Psoas muscle (tissue), 8 donors: ENCODE results near the gene SLC22A3. TPM values are rescaled to one million over a fixed set of nuclear protein-coding genes. Genes with fewer than 3 reads are reported as not detected.
A peak's percentile ranks its signal among the peaks of the same experiment; 100 is the strongest.
"Not testable (repeated sequence)": the region's sequence is repeated elsewhere in the genome, so short reads cannot be mapped to it uniquely, and the experiment has no call there.

Experiments
- ATAC-seq, 4 donors: fragments of 200-7000 bp; cut with Tn5 transposase; one replicate each; pipeline ENCODE4 v1.9.1; 2020; ENCODE audit warnings: moderate library complexity in 3 of 4, mild to moderate bottlenecking in 2 of 4
- DNase-seq, 2 donors: peaks; one replicate each; pipeline ENCODE4 v3.0.0-alpha.2; 2020
- H3K27ac ChIP-seq: fragments of 200-600 bp; one replicate; pipeline ENCODE4 v1.8.0; 2022
- H3K27me3 ChIP-seq, 3 donors: fragments of 200-600 bp in 1 of 3; one replicate each; pipeline versions ENCODE4 v1.6.1 to v1.8.0; 2013 to 2022; ENCODE audit warnings: low read length in 2 of 3, mild to moderate bottlenecking in 2 of 3, moderate library complexity in 1 of 3; ENCODE audit not compliant: insufficient read depth in 3 of 3
- H3K36me3 ChIP-seq, 2 donors: fragments of 200-600 bp in 1 of 2; one replicate each; pipeline versions ENCODE4 v1.6.1 to v1.8.0; 2013 to 2022; ENCODE audit warnings: low read depth in 1 of 2, mild to moderate bottlenecking in 1 of 2, moderate library complexity in 1 of 2; ENCODE audit not compliant: insufficient read depth in 1 of 2
- H3K4me1 ChIP-seq: fragments of 200-600 bp; one replicate; pipeline ENCODE4 v1.8.0; 2022
- H3K4me3 ChIP-seq: fragments of 200-600 bp; one replicate; pipeline ENCODE4 v1.8.0; 2022; ENCODE audit warnings: mild to moderate bottlenecking
- H3K9me3 ChIP-seq: fragments of 200-600 bp; one replicate; pipeline ENCODE4 v1.8.0; 2022
- CTCF ChIP-seq: fragments of 200-600 bp; IDR thresholded peaks from one replicate; pipeline ENCODE4 v1.8.0; 2022; ENCODE audit warnings: antibody characterized with exemption
- WGBS, 3 donors: extraction: QIAGEN DNeasy Blood & Tissue Kit; methylation state at CpG; one replicate each; pipeline versions ENCODE4 v1.1.6 to v1.1.7; 2013; 5-methylcytosine and 5-hydroxymethylcytosine counted together
- intact Hi-C, 2 donors: fragments of 100-400 bp; cut with DNase I; formaldehyde crosslinking; loops; one replicate each; pipeline versions ENCODE4 v1.11.0 to v1.14.2; 2022
- long read RNA-seq, 2 donors: library from polyadenylated mRNA; unstranded; transcript quantifications; one replicate each; pipeline ENCODE4 v2.0.0, GENCODE V29; 2021
- polyA plus RNA-seq, 3 donors: library from polyadenylated mRNA; stranded (reverse); fragments of 200-250 nt; gene quantifications; one replicate each; pipeline ENCODE4 v1.2.3, GENCODE V29; 2013
- total RNA-seq, 4 donors: library from RNA; stranded (reverse); fragmentation: NEBNext Ultra II Directional in 2 of 4; extraction: Animal tissue kit (Norgen Biotek cat#: 25700) in 2 of 4; gene quantifications; one replicate each; pipeline versions ENCODE4 v1.2.1 to v1.2.4, GENCODE V29; 2021 to 2023
- donor health status: healthy with polysubstance abuse.
- donor health status: DM: no; HTN: no; CAD: no; lungs with moderate emphysema.
- donor health status: Bipolar disorder and iron deficiency.
- donor health status: healthy.
- donor health status: DM: yes; HTN: yes; CAD: no.
- donor health status: DM: no; HTN: no; CAD: no.
- donor health status: DM: no; HTN: no; CAD: no.
- donor health status: DM: yes; HTN: yes; CAD: no.

The SLC22A3 gene
- 10 to 100 TPM; 45.4 to 91.9 (median 54.8) TPM for total RNA-seq
- 100 to 1,000 TPM in 1 of 3 donors, 10 to 100 TPM in 2; 43.7 to 121 (median 45.6) TPM for polyA plus RNA-seq
- long read RNA-seq, donor 1, transcript SLC22A3-201 (11 exons, 3,348 nt) = major isoform, 9 of 34 reads
- long read RNA-seq, donor 1, partial matches to known transcripts = 12 of 34 reads
- long read RNA-seq, donor 1, other reads (novel, unspliced or antisense) = 13 of 34 reads
- long read RNA-seq, donor 2, transcript SLC22A3-201 (11 exons, 3,348 nt) = major isoform, 18 of 47 reads
- long read RNA-seq, donor 2, partial matches to known transcripts = 17 of 47 reads
- long read RNA-seq, donor 2, other reads (novel, unspliced or antisense) = 12 of 47 reads

GRCh38 chr6:160348223-160349019 is at the start of gene SLC22A3:
Gene SLC22A3 (plus strand): TSS chr6:160348378. CDS start chr6:160348420, 42 bp downstream.
- 0 to 1% (median 0%) methylated on average over 63 to 105 of the region's 105 CpGs for WGBS, 3 donors
- DNase-seq = peak; percentile 68 to 74
- peak; percentile 27 for TF ChIP-seq CTCF
- Histone ChIP-seq H3K4me1 (no peaks in the 10 kb centered on the region), H3K36me3 (no peaks in the 10 kb centered on the region), H3K9me3 (no peaks in the 10 kb centered on the region), H3K27ac (peak within 1 kb of the TSS; percentile 76), H3K27me3 (peaks cover 0 to 27% (median 0%) of the 10 kb centered on the region in 3 donors), H3K4me3 (peak within 1 kb of the TSS; percentile 85)
- intact Hi-C loops = loop anchor here in 1 of 2 donors (5.0 kb wide), 1 partner anchor 71 kb away; no protein-coding TSS in a partner anchor
- peak; percentile 68 to 77 (median 71) for ATAC-seq

DNA sequence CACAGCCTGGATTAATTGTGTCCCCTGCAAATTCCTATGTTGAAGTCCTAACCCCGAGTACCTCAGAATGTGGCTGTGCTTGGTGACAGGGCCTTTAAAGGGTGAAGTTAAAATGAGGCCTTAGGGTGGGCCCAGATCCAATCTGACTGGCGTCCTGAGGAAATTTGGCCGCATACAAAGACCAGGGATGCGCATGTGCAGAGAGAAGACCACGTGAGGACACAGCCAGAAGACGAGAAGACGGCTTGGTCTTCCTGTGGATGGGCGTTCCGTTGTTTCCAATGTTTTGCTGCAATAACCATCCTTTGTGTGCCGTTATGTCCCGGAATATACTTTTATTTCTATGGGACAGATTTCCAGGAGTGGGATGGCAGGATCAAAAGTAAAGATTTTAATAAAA is 48.6 kb upstream of the SLC22A3 start:
- intact Hi-C loops = loop anchor here in 1 of 2 donors (5.0 kb wide), 1 partner anchor 162 kb away; no protein-coding TSS in a partner anchor
- H3K36me3 ChIP-seq = no peaks in the 10 kb centered on the region
- no peak overlapping the region for H3K27ac ChIP-seq
- no peak overlapping the region for H3K4me3 ChIP-seq
- DNase-seq (no peak), ATAC-seq (no peak)
- TF ChIP-seq CTCF = no peak
- WGBS, 3 donors = 91 to 93% (median 92%) methylated on average over 11 of the region's 11 CpGs
- H3K9me3 ChIP-seq = no peaks in the 10 kb centered on the region
- H3K4me1 ChIP-seq = peaks cover 11% of the 10 kb centered on the region
- no peaks in the 10 kb centered on the region for H3K27me3 ChIP-seq

GRCh38 chr6:160300076-160300695 is 48.0 kb upstream of the SLC22A3 start:
- WGBS, 3 donors = 70 to 77% (median 73%) methylated on average over 15 of the region's 15 CpGs
- peaks cover 11% of the 10 kb centered on the region for H3K4me1 ChIP-seq

DNA sequence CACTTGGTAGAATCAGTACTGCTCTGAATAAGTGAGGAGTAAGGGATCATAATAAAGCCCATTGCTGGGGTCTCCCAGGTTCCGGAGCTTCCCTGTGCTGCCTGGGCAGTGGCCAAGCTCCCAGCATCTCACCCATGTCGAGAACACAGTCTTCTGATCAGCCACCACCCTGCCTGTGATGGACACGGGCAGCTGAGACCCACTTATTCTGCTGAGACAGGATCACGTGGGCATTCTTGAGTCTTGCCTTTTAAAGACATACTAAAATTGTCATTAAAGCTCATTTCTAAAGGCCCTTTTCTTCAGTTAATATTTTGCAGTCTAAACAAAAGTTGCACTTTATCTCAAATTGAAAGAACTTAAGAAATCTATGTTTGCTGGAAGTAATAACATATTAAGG is 46.8 kb upstream of the SLC22A3 start:
- DNase-seq (peak; percentile 52 to 81), ATAC-seq (peak; percentile 77 to 91 (median 84))
- intact Hi-C loops = no loop called here
- H3K9me3 ChIP-seq = no peaks in the 10 kb centered on the region
- no peaks in the 10 kb centered on the region for H3K36me3 ChIP-seq
- H3K4me1 ChIP-seq = peaks cover 11% of the 10 kb centered on the region
- no peak overlapping the region for H3K4me3 ChIP-seq
- peak overlapping the region; percentile 12 for H3K27ac ChIP-seq
- no peaks in the 10 kb centered on the region for H3K27me3 ChIP-seq
- TF ChIP-seq CTCF = no peak
- WGBS, 3 donors = 22 to 23% (median 23%) methylated on average over 4 of the region's 4 CpGs

More at GRCh38 chr6:160300076-160300695, 48.0 kb upstream of the SLC22A3 start:
- Histone ChIP-seq H3K27ac (no peak overlapping the region), H3K36me3 (no peaks in the 10 kb centered on the region), H3K4me3 (no peak overlapping the region), H3K9me3 (no peaks in the 10 kb centered on the region), H3K27me3 (no peaks in the 10 kb centered on the region)
- ATAC-seq (peak; percentile 43 to 83 (median 58)), DNase-seq (no peak)
- intact Hi-C loops = no loop called here
- no peak for TF ChIP-seq CTCF

GRCh38 chr6:160302431-160303082 is 45.6 kb upstream of the SLC22A3 start:
- H3K27me3 ChIP-seq, H3K36me3 ChIP-seq, ATAC-seq, intact Hi-C loops, H3K4me3 ChIP-seq, DNase-seq, H3K9me3 ChIP-seq, H3K27ac ChIP-seq: not testable (repeated sequence)
- peaks cover 11% of the 10 kb centered on the region for H3K4me1 ChIP-seq
- WGBS, 3 donors = 45 to 87% (median 47%) methylated on average over 2 of the region's 2 CpGs
